Measurements from ENCODE around the gene RAE1. TPM values are rescaled to one million over a fixed set of nuclear protein-coding genes. Genes with fewer than 3 reads are reported as not detected.

RAE1 gene
- total RNA-seq, 1 experiment from 2014 or later, result 183 TPM

DNA sequence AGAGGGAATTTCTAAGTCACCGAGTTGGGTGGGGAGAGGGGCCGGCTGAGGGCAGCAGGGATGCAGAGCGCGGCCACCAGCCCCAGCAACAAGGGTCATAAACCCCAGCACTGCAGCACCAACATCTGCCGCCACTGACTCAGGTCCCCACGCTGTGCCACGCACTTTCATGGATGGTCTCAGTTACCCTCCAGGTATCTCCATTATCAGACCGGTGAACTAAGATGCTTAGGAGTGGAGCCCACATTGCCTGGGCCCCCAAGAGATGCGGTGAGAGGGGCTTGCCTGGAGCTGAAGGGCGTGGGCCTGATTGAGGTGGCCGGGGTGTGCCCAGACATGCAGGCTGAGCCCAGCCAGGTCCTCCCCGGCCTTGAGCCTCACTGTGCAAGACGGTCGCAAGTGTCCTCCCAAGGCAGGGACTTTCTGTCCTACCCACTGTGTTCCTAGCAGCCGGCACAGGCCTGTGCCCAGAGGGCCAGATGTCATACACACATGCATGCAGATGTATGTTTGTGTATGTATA lies 59.4 kb downstream of the RAE1 start:
- H3K4me3 ChIP-seq (ENCODE audit: low read length), result no peak overlapping the region
- no peaks in the 10 kb centered on the region for H3K27me3 ChIP-seq (ENCODE audit: low read length)
- ATAC-seq (no peak), DNase-seq (no peak)
- no peaks in the 10 kb centered on the region for H3K9me2 ChIP-seq (replicated peaks; ENCODE audit: low read length)
- CTCF ChIA-PET, result no interaction called here
- TF ChIP-seq EZH2 (IDR thresholded peaks at IDR 0.05; ENCODE audit: low read length, unreplicated experiment) (no peak), EZH2phosphoT487 (IDR thresholded peaks at IDR 0.05; ENCODE audit: borderline replicate concordance, low read length) (no peak)
- TF ChIP-seq, protein P1, sequence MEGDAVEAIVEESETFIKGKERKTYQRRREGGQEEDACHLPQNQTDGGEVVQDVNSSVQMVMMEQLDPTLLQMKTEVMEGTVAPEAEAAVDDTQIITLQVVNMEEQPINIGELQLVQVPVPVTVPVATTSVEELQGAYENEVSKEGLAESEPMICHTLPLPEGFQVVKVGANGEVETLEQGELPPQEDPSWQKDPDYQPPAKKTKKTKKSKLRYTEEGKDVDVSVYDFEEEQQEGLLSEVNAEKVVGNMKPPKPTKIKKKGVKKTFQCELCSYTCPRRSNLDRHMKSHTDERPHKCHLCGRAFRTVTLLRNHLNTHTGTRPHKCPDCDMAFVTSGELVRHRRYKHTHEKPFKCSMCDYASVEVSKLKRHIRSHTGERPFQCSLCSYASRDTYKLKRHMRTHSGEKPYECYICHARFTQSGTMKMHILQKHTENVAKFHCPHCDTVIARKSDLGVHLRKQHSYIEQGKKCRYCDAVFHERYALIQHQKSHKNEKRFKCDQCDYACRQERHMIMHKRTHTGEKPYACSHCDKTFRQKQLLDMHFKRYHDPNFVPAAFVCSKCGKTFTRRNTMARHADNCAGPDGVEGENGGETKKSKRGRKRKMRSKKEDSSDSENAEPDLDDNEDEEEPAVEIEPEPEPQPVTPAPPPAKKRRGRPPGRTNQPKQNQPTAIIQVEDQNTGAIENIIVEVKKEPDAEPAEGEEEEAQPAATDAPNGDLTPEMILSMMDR (conservative IDR thresholded peaks at IDR 0.05; ENCODE audit: low read depth, low read length), result no peak
- H3K4me1 ChIP-seq (ENCODE audit: insufficient read depth, low read length), result peaks cover 6% of the 10 kb centered on the region; the same call in 1 of the 2 replicates
- H3K79me2 ChIP-seq (ENCODE audit: low read length), result no peaks in the 10 kb centered on the region
- H3K9me3 ChIP-seq (ENCODE audit: low read length), result no peaks in the 10 kb centered on the region
- no peak overlapping the region for H3K27ac ChIP-seq (ENCODE audit: low read length)
- POLR2A ChIA-PET (ENCODE audit: unreplicated experiment), result no interaction called here
- no peak overlapping the region for H3K4me2 ChIP-seq (ENCODE audit: low read length)
- H2AFZ ChIP-seq (ENCODE audit: low read length), result no peak overlapping the region
- intact Hi-C loops (cut with micrococcal nuclease), result no loop called here
- no peaks in the 10 kb centered on the region for H4K20me1 ChIP-seq (ENCODE audit: low read length)
- H3K9ac ChIP-seq (ENCODE audit: low read length), result no peak overlapping the region
- H3K36me3 ChIP-seq (ENCODE audit: low read depth, low read length), result peaks cover 16% of the 10 kb centered on the region; the same call in 1 of the 2 replicates
- no peaks in the 10 kb centered on the region for H3F3A ChIP-seq (ENCODE audit: low read length, unreplicated experiment)
- BruUV-seq (replicated peaks), result no TSS peak

DNA sequence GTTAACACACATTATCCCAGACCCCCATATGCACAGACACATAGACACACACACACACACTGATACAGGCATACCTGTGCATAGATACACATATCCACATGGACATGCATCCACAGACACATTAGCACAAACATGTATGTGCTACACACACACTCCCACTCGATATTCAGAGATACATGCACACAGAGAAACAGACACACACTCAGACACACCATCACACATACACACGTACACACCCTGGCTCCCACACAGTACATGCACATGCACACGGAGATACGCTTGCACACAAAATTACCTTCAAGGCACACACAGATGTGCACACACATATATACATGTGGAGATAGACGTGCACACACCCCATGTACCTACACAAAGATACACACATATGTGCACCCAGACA lies 59.9 kb downstream of the RAE1 start:
- no peak overlapping the region for H3K27ac ChIP-seq (ENCODE audit: low read length)
- intact Hi-C loops (cut with micrococcal nuclease), result no loop called here
- no peaks in the 10 kb centered on the region for H3K9me2 ChIP-seq (replicated peaks; ENCODE audit: low read length)
- H3K4me3 ChIP-seq (ENCODE audit: low read length), result no peak overlapping the region
- ChIA-PET CTCF (no interaction called here), POLR2A (ENCODE audit: unreplicated experiment) (no interaction called here)
- H3K9ac ChIP-seq (ENCODE audit: low read length), result no peak overlapping the region
- TF ChIP-seq, protein P1 (conservative IDR thresholded peaks at IDR 0.05; ENCODE audit: low read depth, low read length), result no peak
- TF ChIP-seq EZH2 (IDR thresholded peaks at IDR 0.05; ENCODE audit: low read length, unreplicated experiment) (no peak), EZH2phosphoT487 (IDR thresholded peaks at IDR 0.05; ENCODE audit: borderline replicate concordance, low read length) (no peak)
- H3K4me2 ChIP-seq (ENCODE audit: low read length), result no peak overlapping the region
- H4K20me1 ChIP-seq (ENCODE audit: low read length), result no peaks in the 10 kb centered on the region
- no peak for ATAC-seq
- H3F3A ChIP-seq (ENCODE audit: low read length, unreplicated experiment), result no peaks in the 10 kb centered on the region
- H3K9me3 ChIP-seq (ENCODE audit: low read length), result no peaks in the 10 kb centered on the region
- no peaks in the 10 kb centered on the region for H3K27me3 ChIP-seq (ENCODE audit: low read length)
- BruUV-seq (replicated peaks), result no TSS peak
- no peak overlapping the region for H2AFZ ChIP-seq (ENCODE audit: low read length)
- peaks cover 14% of the 10 kb centered on the region; the same call in 1 of the 2 replicates for H3K36me3 ChIP-seq (ENCODE audit: low read depth, low read length)
- no peak for DNase-seq
- no peaks in the 10 kb centered on the region for H3K79me2 ChIP-seq (ENCODE audit: low read length)
- peaks cover 6% of the 10 kb centered on the region; the same call in 1 of the 2 replicates for H3K4me1 ChIP-seq (ENCODE audit: insufficient read depth, low read length)

DNA sequence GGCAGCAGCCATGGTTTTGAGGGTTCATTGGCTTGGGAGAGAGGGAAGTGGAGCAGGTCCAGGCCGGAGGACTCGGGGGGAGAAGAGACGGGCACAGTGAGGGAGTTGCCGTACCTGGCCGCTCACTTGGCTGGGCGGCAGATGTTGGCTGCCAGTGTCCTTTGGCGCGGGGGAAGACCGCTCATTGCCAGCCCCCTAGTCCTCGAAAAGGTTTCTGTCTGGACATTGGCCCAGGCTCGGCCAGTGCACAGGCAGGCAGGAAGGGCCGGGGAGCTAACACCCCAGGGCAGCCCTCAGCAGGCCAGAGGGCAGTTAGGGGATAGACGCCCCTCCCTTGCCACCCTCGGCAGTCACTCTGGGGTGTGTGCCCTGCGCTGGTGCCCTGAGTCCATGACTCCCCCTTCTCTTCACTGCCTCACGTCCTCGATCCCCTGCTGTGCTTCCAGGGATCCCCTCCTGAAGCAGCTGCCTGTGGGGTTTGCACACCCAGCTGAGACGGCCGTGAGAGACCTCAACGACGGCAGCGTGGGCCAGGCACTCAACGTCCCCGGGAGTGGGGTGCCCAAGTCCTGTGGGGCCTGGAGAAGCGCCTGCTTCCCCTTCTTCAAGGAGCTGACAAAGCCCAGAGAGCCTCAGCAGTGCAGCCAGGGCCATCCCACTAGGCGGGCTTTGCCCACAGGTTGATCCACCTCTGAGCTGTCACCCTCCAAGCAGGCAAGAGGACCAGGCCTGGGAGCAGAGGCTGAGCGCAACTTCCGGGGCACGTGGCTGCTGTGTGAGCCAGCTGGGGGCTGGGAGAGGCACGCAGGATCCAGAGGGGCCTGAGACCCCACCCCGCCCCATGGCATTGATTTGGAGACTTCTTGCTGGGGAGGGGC lies 60.6 kb downstream of the RAE1 start:
- Histone ChIP-seq H3K4me2 (ENCODE audit: low read length) (no peak overlapping the region), H4K20me1 (ENCODE audit: low read length) (no peaks in the 10 kb centered on the region), H3K27me3 (ENCODE audit: low read length) (no peaks in the 10 kb centered on the region), H3K9me3 (ENCODE audit: low read length) (no peaks in the 10 kb centered on the region), H3K79me2 (ENCODE audit: low read length) (no peaks in the 10 kb centered on the region), H3K9me2 (replicated peaks; ENCODE audit: low read length) (no peaks in the 10 kb centered on the region), H3K27ac (ENCODE audit: low read length) (no peak overlapping the region), H3K4me1 (ENCODE audit: insufficient read depth, low read length) (peaks cover 6% of the 10 kb centered on the region; the same call in 1 of the 2 replicates), H3F3A (ENCODE audit: low read length, unreplicated experiment) (no peaks in the 10 kb centered on the region), H3K9ac (ENCODE audit: low read length) (no peak overlapping the region), H2AFZ (ENCODE audit: low read length) (no peak overlapping the region), H3K4me3 (ENCODE audit: low read length) (no peak overlapping the region), H3K36me3 (ENCODE audit: low read depth, low read length) (peaks cover 8% of the 10 kb centered on the region; the same call in 1 of the 2 replicates)
- intact Hi-C loops (cut with micrococcal nuclease), result no loop called here
- POLR2A ChIA-PET (ENCODE audit: unreplicated experiment), result no interaction called here
- DNase-seq (no peak), ATAC-seq (no peak)
- CTCF ChIA-PET, result no interaction called here
- TF ChIP-seq EZH2phosphoT487 (IDR thresholded peaks at IDR 0.05; ENCODE audit: borderline replicate concordance, low read length) (no peak), EZH2 (IDR thresholded peaks at IDR 0.05; ENCODE audit: low read length, unreplicated experiment) (no peak)
- TF ChIP-seq, protein P1 (conservative IDR thresholded peaks at IDR 0.05; ENCODE audit: low read depth, low read length), result no peak
- BruUV-seq (replicated peaks), result no TSS peak

Data from PC-3 (cell line).